Testis (tissue), 3 donors: ENCODE results near the gene BIN1. TPM values are rescaled to one million over a fixed set of nuclear protein-coding genes. Genes with fewer than 3 reads are reported as not detected.

Experiments used
- DNase-seq: peaks from one replicate; pipeline ENCODE4 v3.0.0-alpha.2; 2019
- H3K27ac ChIP-seq, 2 donors: fragments of 200-600 bp; sonication (generic); one replicate each; pipeline ENCODE4 v1.5.1; 2019
- H3K27me3 ChIP-seq: fragments of 200-600 bp; sonication (generic); one replicate; pipeline ENCODE4 v1.5.1; 2019
- H3K36me3 ChIP-seq: fragments of 200-600 bp; sonication (generic); one replicate; pipeline ENCODE4 v1.5.1; 2017; ENCODE audit warnings: low read depth; ENCODE audit errors: missing control alignments
- H3K4me1 ChIP-seq: fragments of 200-600 bp; sonication (generic); one replicate; pipeline ENCODE4 v1.5.1; 2019
- H3K4me3 ChIP-seq, 2 donors: fragments of 200-600 bp; sonication (generic); one replicate each; pipeline ENCODE4 v1.5.1; 2017 to 2019
- H3K9me3 ChIP-seq: fragments of 200-600 bp; sonication (generic); one replicate; pipeline ENCODE4 v1.5.1; 2017
- CTCF ChIP-seq, 3 experiments: fragments of 450-650 bp in 2 of 3; fragments of 200-600 bp in 1 of 3; sonication (generic) in 1 of 3; IDR thresholded peaks; one replicate each; pipeline ENCODE4 v1.5.1; 2016 to 2019; ENCODE audit warnings: antibody characterized with exemption in 3 of 3, mild to moderate bottlenecking in 2 of 3, moderate library complexity in 1 of 3
- POLR2A ChIP-seq: fragments of 450-650 bp; IDR thresholded peaks from one replicate; pipeline ENCODE4 v1.6.1; 2017; ENCODE audit warnings: antibody characterized with exemption, mild to moderate bottlenecking, moderate library complexity
- WGBS, 2 donors: methylation state at CpG; one replicate each; pipeline ENCODE4 v1.1.5; 2018; 5-methylcytosine and 5-hydroxymethylcytosine counted together
- intact Hi-C: fragments of 100-400 bp; cut with DNase I; formaldehyde crosslinking; loops from one replicate; pipeline ENCODE4 v1.15.1; 2023; ENCODE audit warnings: low total_unique reads
- polyA plus RNA-seq: library from polyadenylated mRNA; stranded (reverse); fragments of 350-450 nt; fragmentation: Illumina TruSeq; extraction: RNeasy Lipid Tissue Mini Kit (QIAGEN cat#74804); gene quantifications from one replicate; pipeline ENCODE4 v1.2.3, GENCODE V29; 2014; ENCODE audit warnings: low read depth, low replicate concordance; ENCODE audit not compliant: insufficient read depth
- total RNA-seq, 2 donors: library from RNA; depleted of rRNA; stranded (reverse); fragments of >200 nt; gene quantifications; one replicate each; pipeline ENCODE4 v1.2.3, GENCODE V29; 2016

The BIN1 gene
- total and polyA plus RNA-seq, 3 donors from 2014 or later, result 25.0 to 38.8 (median 28.7) TPM

GRCh38 chr2:127058246-127058953 lies 48.6 kb downstream of the BIN1 start:
- Histone ChIP-seq H3K27ac (no peak overlapping the region), H3K9me3 (no peaks in the 10 kb centered on the region), H3K27me3 (no peaks in the 10 kb centered on the region), H3K4me3 (no peak overlapping the region), H3K36me3 (no peaks in the 10 kb centered on the region), H3K4me1 (no peaks in the 10 kb centered on the region)
- WGBS, 2 donors, result 86 to 87% methylated on average over 7 to 11 of the region's 11 CpGs
- no peak for DNase-seq
- intact Hi-C loops, result no loop called here
- TF ChIP-seq CTCF (IDR thresholded peaks at IDR 0.05) (no peak), POLR2A (no peak)

DNA sequence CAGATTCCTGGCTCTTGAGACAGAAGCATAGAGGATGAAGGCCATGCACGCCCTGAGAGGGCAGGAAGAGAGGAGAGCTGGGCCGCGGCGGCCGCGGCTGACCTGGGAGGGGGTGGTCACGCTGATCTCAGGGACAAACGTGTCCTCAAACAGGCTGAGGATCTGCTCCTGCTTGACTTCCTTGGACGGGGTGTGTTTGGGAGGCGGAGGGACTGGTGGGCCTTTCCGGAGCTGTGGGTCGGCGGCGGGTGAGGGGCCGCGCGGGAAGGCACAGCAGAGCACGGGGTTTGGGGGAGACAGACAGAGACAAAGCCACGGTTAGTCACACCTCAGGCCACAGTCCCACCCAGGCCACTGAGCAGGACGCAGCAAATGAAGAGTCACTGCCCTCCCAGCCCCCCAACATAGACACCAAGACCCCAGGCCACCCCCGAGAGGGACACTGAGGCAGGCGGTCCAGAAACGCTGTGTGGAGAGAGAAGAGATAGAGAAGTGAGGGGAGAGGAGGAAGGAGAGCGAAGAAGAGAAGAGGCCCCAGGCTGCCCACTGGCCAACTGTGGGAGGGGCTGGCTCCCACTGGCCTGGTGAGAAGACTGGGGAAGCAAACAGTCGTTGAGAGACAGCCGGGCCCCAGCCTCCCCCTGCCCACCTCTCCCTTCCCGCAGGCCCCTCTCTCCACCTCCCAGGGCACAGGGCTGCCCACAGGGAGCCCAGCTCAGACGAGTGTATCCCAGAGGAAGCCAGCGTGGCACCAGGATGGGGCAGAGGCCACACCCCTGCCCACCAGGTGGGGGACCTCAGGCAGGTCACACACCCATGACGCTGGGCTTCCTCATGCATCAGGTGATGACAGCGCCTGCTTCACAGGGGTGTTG lies 49.3 kb downstream of the BIN1 start:
- intact Hi-C loops, result no loop called here
- DNase-seq, result no peak
- Histone ChIP-seq H3K9me3 (no peaks in the 10 kb centered on the region), H3K27me3 (no peaks in the 10 kb centered on the region), H3K27ac (no peak overlapping the region), H3K4me3 (no peak overlapping the region), H3K4me1 (no peaks in the 10 kb centered on the region), H3K36me3 (no peaks in the 10 kb centered on the region)
- WGBS, 2 donors, result 91 to 95% methylated on average over 29 to 31 of the region's 31 CpGs
- TF ChIP-seq POLR2A (no peak), CTCF (IDR thresholded peaks at IDR 0.05) (no peak)

GRCh38 chr2:127056631-127057370 lies 50.2 kb downstream of the BIN1 start:
- Histone ChIP-seq H3K27me3 (no peaks in the 10 kb centered on the region), H3K4me3 (no peak overlapping the region), H3K36me3 (no peaks in the 10 kb centered on the region), H3K9me3 (no peaks in the 10 kb centered on the region), H3K4me1 (no peaks in the 10 kb centered on the region), H3K27ac (no peak overlapping the region)
- DNase-seq, result no peak
- intact Hi-C loops, result no loop called here
- whole genome bisulfite sequencing, 2 donors, result 91 to 92% methylated on average over 13 to 25 of the region's 25 CpGs
- TF ChIP-seq CTCF (IDR thresholded peaks at IDR 0.05), result no peak
- no peak for TF ChIP-seq POLR2A

DNA sequence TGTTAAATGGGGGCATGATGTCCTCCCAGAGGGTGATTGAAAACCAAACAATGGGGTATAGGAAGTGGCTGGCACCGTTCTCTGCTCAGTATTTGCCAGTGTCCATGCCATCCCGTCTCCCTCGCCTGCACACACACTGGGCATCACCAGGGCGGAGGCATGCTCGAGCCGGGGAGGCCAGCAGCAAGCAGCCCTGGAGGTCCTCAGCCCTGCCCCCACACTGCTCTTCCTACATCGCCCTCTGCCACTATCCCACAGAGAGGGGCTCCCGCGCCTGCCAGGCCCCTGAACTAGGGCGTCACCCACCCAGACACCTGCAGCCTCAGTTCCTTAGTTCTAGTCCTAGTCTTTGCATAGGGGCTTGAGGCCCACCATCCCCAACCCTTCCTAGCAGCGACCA lies 50.9 kb downstream of the BIN1 start:
- Histone ChIP-seq H3K36me3 (no peaks in the 10 kb centered on the region), H3K4me1 (no peaks in the 10 kb centered on the region), H3K4me3 (no peak overlapping the region), H3K27ac (no peak overlapping the region), H3K27me3 (no peaks in the 10 kb centered on the region), H3K9me3 (no peaks in the 10 kb centered on the region)
- 94 to 100% methylated on average over 3 to 11 of the region's 11 CpGs for WGBS, 2 donors
- no peak for DNase-seq
- intact Hi-C loops, result no loop called here
- TF ChIP-seq POLR2A (no peak), CTCF (IDR thresholded peaks at IDR 0.05) (no peak)
